ENCODE results near the gene IER2.
A peak's percentile ranks its signal among the peaks of the same experiment; 100 is the strongest.

IER2 gene

DNA sequence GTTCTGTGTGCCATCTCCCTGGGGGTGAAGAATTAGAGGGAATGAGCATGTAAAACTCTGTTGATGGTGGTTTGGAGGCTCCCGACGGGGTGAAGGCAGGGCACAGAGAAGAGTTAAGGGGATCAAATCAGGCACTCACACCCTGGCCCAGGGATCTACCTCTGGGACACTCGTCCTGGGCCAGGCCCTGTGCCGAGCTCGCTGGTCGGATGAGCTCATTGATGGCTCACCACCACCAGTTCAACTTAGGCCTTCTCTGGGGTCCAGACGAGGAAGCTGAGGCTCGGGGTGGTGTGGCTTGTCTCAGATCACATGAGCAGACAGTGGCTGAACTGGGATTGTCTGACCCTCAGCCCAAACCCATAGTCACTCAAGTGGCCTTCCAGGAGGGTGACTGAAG is 30.6 kb upstream of the IER2 start:
- DNase-seq = no peak

DNA sequence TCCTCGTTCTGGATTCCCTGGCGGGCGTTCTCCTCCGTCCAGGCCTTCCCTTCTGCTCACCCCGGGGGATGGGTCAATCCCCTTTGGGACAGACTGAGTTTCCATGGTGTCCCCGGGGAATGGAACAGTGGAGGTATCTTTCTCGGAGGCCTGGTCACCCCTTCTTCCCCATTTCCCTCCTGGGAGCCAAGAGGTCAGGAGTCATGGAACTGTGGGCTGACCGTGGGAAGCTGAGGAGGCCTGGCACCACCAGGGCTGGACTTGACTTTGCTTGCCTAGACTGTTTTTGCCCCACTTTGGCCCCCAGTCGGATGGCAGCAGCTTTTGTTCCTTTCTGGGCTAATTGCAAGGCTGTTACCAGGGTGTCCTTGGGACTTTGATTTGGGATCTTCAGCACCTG is 30.2 kb upstream of the IER2 start:
- DNase-seq = no peak

DNA sequence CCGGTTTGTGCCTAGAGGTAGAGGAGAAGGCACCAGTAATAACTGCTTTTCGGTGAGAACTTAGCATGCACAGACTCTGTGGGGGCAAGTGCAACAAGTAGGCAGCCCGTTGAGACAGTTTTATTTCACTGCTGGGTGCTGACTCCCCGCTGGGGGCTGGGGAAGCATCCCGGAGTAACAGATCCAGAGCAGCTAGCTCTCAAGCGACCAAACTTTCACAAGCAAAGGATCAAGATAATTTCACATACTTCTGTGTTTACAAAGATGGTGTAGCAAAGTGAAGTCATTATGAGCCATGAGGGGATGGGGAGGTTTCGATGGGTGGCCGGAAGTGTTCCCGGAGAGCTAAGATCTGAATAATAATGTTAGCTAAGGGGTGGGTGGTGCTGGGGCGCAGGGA is 29.4 kb upstream of the IER2 start:
- DNase-seq = no peak

DNA sequence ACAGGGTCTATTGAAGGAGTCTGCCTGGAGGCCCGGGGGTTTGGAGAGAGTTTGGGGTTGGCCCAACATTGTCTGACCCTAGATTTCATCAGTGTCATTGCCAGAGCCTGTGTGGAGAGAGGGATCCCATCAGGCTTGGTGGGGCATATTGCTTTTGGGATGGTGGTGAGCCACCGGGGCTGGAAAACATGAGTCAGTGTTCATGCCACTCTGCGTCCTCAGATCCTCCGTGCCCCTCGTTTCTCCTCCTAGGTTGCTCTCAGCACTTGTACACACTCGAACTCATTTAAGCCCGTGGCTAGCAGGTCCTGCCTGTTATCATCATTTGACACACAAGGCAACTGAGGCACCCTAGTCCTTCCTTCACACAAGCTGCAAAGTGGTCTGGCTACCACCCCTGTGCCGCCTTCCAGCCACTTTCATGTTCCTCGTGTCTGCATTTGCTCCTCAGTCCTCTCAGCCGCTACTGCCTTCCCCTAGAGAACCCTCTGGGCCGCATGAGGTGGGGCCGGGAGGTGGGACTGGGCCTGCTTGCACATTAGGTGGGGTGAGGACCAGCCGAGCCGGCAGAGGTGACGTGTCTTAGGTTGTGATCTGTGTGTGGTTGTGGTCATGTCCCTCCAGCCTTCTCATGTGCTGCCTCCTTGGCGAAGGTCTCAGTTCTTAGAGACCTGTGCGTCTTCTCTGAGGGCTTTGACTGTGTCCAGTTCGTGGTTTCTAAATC is 28.5 kb upstream of the IER2 start:
- no peak for DNase-seq

DNA sequence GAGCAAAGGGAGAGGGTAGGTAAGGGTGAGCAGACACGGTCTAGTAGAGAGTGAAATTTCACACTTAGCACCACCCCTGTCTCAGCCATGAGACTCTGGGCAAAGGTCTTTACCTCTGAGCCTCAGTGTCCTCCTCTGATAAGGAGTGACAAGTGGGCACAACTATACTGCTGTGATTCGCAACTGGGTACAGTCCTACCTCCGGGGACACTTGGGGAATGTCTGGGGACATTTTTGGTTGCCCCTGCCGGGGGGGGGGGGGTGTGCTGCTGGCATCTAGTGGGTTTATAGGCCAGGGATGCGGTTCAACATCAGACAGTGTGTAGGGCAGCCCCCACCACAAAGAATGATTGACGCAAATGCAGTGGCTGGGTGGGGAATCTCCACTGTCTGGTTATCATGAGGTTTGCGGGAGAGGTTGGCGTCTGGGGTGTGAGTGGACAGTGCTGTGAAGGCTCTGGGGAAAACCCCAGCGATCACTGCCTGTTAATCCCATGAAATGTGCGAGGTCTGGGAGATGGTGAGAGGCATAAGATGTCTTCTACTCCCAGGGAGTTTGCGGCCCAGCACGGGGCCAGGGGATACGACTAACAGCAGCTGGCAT is 27.8 kb upstream of the IER2 start:
- DNase-seq = no peak

DNA sequence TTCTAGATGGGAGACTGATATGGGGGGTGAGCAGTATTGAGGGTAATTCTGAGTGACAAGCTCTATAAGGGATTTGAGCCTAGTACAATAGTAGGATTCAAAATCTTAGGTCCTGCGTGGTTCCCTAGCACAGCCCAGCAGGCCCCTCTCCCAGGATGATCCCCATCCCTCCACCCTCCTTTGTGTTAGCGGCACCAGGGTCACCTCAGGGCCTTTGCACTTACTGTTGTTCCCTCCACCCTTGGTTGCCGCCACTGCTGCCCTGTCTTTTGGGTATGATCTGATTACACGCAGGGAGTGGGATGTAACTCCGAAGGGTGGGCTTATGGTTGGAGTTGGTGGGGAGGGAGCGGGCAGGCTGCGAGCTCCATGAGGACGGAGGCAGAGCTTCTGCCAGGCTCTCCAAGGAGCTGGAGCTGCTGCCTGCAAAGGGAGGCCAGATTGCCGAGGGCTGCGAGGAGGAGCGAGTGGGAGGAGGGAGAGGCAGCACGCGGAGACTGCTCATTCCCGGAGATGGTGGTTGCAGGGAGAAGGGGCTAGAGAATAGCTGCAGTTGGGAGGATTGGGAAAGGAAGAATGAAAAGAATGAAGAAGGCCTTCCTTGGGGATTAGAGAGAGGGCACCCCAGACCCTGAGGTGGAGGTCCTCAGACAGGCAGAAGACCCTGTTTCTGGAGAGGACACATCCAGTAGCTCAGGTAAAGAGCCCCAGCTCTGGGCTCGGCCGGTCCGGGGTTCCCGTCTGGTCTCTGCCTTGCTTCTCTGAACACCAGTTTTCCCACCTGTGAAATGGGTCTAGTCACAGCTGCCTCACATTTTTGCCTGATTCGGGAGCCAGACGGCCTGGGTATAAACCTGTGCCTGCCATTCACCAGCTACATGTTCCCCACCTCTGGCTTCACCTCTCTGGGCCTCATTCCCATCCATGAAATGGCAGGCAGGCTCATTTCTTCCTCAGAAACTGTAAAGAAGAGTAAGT is 26.9 kb upstream of the IER2 start:
- DNase-seq = no peak

DNA sequence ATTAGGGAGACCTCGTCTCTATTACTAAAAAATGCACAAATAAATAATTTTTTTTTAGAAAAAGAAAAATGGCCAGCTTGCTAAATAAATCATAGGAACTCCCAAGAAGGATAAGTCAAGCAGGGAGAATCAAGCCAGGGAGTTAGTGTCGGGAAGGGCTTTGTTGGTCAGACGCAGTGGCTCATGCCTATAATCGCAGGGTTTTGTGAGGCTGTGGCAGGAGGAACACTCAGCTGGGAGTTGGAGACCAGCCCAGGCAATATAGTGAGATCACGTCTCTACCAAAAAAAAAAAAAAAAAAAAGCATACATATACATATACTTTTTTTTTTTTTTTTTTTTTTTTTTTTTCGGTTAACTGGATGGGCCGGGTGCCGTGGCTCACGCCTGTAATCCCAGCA is 23.2 kb upstream of the IER2 start:
- DNase-seq = no peak

DNA sequence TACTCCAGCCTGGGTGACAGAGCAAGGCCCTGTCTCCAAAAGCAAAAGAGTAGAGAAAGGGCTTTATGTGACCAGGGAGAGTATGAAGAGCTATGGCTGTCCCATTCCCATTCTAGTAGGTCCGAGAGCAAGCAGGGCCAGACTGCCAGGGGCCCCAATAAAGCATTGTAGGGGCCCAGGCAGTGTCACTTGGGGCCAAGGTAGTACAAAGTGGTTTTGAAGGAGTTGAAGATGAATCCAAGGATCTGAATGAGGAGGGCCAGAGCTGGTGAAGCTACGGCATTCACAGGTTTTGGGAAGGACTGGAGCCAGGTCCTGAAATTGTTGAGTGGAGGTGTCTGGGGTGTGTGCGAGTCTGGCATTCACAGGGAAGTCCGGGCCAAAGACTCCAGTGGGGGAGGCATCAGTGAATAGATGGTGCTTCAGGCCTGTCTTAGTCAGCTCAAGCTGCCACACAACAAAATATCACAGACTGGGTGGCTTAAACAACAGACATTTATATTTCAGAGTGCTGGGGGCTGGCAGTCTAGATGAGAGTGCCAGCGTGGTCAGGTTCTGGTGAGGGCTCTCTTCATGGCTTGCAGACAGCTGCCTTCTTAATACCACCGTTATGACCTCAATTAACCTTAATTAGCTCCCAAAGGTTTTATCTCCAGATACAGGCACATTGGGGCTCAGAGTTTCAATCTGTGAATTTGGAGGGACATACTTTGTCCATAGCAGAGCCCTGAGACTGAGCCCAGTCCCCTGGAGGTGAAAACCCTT is 22.2 kb upstream of the IER2 start:
- no peak for DNase-seq

DNA sequence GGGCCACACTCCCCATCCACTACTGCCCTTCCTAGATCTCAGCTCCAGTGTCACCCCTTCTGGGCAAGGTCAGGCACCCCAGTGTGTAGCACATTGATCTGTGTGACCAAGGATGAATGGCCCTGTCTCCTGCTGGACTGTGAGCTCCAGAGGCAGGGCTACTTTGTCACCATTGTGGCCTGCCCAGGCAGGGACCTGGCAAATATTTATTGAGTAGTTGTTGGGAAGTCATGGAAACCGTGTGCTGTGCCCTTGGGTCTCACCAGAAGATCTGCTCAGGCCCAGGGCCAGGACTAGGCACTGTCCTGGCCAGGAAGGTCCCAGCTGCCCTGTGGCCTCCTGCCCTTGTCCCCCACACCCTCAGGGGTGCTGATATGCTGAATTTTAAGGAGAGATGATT is 21.6 kb upstream of the IER2 start:
- no peak for DNase-seq

DNA sequence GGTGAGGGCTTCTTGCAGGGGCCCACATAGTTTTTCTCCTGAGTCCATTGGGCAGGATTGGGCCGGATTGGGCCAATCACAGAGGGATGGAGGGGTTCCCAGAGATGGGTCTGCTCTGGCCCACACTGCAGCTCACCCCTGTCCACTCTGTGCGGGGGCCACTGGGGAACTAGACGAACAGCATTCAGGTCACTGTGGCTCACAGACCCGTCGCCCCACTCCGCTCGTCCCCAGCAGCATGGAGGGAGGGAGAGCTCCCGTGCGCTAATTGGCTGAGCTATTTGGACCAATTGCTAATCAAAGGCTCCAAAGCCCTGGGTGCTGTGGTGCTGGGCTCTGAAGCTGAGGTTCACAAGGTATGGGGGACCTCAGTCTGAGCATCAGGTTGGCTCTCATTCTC is 20.8 kb upstream of the IER2 start:
- DNase-seq = no peak

DNA sequence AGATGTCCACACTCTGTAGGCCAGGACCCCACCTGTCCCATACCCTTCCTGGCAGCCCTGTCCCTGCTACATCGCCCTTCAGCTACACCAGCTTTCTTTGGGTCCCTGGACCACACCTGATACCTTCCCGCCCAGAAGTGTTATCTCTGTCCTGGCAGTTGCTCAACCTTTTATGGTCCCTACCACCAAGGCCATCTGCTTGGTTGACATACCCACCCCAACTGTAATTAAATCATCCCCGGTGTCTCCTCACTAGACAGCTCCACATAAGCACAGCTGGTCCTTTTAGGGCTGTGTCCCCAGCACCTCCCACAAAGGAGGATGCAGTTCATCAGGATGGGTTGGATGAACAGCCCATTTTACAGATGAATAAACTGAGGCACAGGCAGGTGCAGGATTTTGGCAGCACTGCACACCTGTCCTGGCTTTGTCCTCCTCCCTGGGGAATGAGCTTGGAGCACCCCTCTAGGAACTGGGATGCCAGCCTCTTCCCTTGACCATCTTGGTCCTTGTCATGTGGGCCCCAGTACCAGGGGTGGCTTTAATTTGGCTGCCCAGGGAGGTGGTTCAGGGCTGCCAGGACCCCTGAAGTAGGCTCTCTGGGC is 19.2 kb upstream of the IER2 start:
- DNase-seq = no peak

DNA sequence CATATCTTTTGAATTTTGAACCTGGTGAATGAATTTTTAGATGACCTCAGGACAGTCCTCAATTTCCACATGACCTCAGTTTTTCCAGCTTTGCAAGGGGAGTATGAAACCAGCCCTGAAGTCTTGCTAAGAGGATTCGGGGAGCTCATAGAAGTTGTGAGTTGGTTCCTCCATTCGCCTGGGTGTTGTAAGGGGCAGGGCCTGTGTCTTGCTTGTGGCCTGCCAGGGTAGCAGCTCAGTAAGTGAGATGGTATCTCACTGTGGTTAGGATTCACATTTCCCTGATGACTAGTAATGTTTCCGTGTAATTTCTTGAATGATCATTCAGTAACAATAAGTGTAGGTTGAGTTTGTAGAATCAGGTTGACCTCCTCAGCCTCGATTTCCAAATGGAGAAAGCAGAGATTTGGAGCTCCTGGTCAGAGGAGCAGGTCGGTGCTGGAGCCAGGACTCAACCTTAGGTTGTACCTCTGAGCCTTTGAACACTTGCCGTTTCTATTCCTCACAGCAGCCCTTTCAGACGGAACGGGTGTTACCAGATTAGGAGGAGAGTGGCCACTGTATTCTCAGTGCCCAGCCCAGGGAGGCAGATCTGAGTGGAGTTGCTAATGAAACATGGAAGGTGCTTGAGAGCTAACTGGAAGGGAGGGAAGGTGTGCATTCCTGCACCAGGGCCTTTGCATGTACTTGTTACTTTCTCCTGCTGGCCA is 17.6 kb upstream of the IER2 start:
- DNase-seq = peak in 1 of 2 donors; percentile 53

DNA sequence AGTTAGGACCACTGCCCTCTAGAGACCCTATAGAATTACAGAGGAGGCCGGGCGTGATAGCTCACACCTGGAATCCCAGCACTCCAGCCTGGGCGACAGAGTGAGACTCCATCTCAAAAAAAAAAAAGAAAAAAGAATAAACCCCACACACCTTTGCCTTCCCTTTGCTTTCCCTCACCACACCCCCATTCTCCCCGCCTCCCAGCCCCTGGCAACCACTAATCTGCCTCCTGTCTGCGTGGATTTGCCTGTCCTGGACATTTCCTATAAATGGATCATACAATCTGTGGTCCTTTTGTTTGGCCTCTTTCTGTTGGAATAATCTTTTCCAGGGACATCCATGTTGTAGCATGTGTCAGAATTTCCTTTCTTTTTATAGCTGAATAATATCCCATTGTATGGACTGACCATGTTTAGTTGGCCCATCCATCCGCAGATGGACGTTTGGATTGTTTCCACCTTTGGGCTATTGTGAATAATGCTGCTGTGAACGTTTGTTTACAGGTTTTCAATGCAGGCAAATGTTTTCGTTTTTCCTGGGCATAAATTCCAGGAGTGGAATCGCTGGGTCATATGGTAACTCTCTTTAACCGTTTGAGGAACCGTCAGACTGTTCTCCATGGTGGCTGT is 16.9 kb upstream of the IER2 start:
- DNase-seq = no peak

DNA sequence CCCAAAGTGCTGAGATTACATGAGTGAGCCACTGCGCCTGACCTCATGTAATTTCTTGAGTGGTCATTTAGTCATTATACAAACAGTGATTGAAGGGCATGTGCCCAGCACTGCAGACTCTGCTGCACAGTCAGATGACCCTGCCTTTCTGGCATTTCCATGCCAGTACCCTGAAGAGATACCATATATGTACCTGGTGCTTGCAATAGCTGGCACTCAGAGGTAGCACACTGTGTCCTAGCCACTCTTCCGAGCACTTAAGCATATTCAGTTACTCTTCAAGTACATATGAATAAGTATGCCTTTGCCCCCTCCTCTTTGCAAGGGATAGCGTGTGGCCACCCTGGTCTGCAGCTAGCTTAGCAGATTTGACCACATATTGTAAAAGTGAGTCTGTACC is 15.6 kb upstream of the IER2 start:
- no peak for DNase-seq

DNA sequence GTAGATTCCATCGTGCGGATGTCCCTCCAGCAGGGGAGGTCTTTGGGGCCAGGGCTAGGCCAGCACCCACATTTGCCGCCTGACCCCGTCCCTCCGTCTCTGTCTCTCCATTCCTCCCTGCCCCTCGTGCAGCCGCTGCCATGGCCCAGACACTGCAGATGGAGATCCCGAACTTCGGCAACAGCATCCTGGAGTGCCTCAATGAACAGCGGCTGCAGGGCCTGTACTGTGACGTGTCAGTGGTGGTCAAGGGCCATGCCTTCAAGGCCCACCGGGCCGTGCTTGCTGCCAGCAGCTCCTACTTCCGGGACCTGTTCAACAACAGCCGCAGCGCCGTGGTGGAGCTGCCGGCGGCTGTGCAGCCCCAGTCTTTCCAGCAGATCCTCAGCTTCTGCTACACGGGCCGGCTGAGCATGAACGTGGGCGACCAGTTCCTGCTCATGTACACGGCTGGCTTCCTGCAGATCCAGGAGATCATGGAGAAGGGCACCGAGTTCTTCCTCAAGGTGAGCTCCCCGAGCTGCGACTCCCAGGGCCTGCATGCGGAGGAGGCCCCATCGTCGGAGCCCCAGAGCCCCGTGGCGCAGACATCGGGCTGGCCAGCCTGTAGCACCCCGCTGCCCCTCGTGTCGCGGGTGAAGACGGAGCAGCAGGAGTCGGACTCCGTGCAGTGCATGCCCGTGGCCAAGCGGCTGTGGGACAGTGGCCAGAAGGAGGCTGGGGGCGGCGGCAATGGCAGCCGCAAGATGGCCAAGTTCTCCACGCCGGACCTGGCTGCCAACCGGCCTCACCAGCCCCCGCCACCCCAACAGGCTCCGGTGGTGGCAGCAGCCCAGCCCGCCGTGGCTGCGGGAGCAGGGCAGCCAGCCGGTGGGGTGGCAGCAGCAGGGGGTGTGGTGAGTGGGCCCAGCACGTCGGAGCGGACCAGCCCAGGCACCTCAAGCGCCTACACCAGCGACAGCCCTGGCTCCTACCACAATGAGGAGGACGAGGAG is 14.8 kb upstream of the IER2 start:
- no peak for DNase-seq

DNA sequence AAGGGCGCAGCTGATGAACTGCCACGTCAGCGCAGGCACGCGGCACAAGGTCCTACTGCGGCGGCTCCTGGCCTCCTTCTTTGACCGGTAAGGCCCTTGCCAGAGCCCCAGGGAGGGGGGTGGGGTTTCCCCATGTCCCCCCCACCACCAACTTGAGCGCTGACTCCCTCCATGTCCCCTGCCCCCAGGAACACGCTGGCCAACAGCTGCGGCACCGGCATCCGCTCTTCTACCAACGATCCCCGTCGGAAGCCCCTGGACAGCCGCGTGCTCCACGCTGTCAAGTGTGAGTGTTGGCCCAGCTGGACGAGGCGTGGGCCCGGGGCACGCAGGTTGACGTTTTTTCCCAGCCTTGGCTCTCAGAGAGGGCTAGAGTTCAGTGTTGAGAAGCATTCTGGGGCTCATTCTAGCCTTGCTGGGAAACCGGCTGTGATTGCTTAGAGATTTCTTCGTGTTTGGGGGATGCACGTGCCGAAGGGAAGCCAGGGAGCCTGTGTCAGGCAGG is 12.9 kb upstream of the IER2 start:
- no peak for DNase-seq

DNA sequence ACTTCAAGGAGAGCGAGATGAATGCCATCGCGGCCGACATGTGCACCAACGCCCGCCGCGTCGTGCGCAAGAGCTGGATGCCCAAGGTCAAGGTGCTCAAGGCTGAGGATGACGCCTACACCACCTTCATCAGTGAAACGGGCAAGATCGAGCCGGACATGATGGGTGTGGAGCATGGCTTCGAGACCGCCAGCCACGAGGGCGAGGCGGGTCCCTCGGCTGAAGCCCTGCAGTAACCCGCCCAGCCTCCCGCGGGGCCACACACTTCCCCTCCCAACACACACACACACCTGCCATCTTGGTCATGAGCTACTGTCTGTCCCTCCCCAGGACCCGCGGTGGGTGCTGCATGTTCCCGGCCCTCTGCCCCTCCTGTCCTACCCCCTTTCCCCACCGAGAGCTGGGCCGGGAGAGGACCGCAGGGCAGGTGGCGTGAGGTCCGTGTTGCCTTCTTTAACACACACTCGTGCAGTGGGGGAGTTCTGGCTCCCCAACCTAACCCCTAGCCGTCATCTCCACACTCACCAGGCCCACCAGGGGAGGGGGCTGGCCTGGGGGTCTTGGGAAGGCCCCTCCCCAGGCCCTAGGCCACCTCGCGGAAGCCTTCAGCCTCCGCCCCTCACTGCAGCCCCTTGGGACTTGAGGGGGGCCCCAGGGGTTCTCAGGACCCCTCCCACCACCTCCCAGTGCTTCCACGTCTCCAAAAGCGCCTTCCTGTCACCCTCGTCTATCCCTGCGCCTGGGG is 11.9 kb upstream of the IER2 start:
- DNase-seq = no peak

DNA sequence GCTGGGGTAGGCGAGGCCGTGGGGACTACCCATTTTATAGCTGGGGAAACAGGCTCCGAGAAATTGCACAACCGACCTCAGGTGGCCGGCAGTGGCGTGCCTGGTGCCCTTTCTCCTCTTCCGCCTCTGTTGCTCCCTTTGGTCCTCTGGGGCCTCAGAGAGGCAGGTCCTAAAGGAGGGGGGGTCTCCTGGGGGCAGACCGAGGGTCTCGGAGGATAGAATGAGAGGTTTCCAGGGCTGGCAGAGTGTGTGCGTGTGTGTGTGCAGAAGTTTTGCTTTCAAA is 11.4 kb upstream of the IER2 start:
- no peak for DNase-seq

DNA sequence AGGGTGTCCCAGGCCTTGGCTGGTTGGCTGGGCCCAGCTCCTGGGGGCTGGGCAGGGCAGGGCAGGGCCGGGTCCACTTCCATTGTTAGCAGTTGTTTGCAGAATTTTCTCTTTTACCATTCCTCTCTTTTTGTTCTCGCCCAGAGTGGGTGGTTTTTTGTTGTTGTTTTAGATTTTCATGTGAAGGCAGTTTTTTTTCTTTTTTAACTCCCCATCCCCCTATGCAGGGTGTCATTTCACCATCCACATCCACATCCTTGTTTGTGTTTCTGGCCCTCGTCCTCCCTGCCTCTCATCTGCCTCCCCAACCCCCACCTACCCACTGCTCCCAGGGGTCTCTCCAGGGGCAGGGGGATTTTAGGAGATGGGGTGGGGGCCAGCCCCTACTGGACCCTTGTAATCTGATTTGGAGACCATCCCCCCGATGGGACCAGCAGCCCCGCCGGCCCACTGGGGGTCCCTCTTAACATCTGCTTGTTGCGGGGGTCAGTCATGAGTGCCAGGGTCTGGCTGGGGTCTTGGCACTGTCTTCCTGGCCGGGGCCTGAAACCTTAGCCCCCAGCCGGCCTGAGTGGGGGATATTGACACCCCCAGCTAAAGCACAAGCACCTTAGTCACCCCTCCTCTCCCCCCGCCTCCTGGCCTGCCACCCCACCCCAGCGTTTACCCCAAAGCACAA is 10.4 kb upstream of the IER2 start:
- DNase-seq = no peak

All from bone marrow (tissue), 2 donors.